NCI-H1436 treated with DMSO at 0.1 percent for 48 hours (cell line): Measurements from ENCODE around the gene MPRIP.

ENCODE experiments used
- DNase-seq: peaks from one replicate; lab custom pipeline; 2025; lab: John Stamatoyannopoulos, UW

Gene MPRIP

DNA sequence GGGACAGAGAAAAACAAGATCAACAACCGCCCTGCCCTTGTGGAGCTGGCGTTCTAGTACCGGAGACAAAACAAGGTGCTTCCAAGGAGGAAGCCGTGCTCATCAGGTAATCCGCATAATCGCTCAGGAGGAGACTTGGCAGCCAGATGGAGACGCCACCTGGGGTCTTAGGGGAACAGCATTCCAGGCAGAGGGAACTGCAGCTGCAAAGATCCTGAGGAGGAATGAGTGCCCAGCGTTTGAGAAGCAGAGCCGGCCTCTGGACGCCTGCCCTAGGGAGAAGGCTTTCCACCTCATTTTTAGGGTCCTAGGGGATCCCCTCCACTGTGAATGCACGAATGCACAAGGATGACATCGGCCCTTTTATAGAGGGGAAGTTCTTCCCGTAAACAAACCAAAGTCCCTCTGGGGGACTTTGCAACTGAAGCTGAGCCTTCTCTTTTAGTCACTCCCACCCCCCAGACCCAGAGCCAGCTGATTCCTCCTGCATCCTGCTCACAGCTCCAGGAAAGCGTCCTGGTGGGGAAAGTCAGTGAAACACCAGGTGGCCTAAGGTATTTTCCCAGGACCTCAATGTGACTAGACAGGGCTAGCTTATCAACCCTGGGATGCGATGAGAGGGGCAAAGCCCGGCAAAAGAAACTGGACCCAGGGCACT, 13.2 kb upstream of the MPRIP start:
- no peak for DNase-seq

DNA sequence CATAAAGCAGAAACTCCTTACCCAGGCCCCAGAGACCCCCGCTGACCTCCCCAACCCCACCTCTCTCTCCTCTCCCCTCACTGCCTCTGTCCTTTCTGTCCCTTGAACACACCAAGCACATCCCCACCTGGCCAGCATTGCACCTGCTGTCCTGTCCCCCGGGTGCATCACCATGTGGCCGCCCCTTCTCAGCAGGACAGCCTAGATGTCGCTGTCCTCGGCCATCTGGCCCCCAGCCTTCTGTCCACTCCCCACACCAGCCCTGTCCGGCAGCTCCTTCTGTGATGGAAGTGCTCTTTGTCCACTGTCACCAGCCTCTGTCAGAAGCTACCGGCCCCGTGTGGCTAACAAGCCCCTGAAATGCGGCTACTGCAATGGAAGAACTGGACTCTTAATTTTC, 12.3 kb upstream of the MPRIP start:
- no peak for DNase-seq

DNA sequence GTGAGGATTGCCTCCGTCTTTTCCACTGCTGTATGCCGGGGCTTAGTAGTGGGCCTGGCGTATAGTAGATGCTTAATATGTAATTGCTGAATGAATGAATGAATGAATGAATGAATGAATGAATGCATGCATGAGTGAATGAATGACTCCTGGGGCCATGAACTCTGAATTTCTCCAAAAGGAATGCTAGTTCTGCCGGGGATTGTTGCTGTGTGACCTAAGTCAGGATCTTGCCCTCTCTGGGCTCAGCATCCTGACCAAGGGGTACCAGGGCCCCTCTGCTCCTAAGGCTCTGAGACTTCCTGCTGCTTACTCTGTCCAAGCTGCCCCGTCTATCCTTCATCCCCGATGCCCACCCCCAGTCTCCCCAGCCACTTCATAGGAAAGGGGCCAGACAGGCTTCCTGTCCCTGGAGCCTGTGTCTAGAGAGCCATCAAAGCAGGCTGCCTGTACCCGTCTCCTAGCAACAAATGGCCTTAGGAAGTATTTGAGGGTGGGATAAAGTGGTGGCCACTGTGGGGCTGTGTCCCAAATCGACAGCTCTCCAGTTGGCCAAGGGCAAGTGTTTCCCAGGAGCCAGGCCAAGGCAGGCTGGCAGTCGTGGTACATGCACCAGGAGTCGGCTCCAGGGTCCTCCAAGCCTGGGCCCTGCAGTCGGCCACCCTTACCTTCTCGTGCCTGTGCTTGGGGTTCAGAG, 11.6 kb upstream of the MPRIP start:
- no peak for DNase-seq

DNA sequence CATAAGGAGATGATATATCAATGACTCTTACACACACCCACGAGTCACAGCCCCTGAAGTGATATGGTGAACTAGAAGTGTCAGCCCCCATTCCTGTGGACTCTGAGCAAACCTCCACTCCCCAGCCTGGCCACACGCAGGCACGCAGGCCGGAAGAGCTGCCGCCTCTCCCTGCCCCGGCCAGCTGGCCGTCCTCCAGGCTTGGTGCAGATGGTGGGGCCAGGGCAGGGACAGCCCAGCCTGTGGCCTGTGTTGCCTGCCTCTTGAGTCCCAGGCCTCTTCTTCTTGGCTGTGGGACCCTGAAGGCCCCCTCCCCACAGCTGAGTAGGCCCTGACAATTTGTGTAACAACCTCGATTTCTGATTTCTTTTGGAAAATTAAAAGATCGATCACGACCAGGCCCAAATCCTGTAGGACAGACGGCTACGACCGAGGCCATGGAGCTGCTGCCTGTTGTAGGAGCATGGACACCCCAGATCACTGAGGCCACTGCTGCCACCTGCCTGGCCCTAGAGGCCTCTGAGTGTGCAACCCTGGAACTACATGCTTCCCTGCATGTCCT, 10.0 kb upstream of the MPRIP start:
- no peak for DNase-seq

DNA sequence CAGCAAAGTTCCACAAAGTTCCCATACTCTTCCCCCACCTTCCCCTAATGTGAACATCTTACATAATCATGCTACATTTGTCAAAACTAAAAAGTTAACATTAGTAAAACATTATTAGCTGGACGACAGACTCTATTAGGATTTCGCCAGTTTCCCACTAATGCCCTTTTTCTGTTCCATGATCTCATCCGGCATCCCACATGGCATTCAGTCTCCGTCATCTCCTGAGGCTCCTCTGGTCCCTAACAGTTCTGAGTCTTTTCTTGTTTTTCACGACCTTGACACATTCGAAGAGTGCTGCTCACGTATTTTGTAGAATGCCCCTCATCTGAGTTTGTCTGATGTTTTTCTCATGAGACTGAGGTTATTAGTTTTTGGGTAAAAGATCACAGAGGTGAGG, 8.8 kb upstream of the MPRIP start:
- DNase-seq, result no peak

DNA sequence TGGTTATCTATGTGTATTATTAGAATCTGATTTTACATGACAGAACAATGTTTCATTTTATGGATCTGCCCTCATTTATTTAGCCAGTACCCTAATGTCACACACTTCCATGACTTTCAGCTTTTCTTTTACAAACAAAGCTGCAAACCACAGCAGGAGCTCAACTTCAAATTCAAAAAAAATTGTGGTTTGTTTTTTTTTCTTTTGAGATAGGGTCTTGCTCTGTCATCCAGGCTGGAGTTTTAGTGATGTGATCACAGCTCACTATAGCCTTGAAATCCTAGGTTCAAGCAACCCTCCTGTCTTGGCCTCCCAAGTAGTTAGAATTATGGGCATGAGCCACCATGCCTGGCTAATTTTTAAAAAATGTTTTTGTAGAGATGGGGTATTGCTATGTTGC, 8.2 kb upstream of the MPRIP start:
- DNase-seq, result no peak

DNA sequence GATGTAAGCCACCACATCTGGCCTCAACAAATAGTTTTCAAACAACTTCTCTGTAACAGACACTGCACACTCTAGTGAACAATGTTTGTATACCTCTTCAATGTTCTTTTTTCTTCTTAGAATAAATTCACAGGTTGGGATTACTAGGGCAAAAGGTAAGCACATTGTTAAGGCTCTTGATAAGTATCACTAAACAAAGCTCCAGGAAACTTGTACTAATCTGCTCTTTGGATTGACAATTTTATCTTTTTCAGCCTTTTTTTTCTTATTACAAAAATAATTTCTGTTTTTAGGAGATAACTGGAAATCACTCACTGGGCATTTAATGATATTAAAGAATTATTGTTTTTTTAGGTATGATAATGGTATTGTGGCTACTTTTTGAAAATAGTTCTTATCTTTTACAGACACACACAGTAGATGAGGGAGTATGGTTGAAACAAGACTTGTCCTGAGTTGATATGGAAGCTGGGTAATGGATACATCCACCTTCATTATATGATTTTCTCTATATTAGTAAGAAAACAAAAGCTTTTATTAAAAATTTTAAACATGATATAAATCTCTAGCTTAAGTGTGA, 7.7 kb upstream of the MPRIP start:
- DNase-seq, result no peak

DNA sequence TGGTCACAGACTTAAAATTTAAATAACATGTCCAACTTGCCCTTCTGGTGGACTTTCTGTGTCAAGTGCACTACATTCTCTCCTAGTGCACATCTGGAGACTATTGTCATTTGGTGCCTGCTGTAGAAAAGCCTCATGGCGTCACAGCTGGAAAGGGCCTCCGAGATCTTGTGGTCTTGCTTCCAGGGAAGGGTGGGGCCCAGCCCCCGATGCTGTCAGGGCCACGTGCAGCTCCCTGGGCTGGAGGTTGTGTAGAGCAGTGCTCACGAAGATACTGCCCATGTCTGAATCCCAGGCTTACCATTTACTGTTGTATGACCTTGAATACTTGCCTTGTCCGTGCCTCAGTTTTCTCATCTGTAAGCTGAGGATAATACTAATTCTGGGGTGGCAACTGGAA, 6.8 kb upstream of the MPRIP start:
- no peak for DNase-seq

DNA sequence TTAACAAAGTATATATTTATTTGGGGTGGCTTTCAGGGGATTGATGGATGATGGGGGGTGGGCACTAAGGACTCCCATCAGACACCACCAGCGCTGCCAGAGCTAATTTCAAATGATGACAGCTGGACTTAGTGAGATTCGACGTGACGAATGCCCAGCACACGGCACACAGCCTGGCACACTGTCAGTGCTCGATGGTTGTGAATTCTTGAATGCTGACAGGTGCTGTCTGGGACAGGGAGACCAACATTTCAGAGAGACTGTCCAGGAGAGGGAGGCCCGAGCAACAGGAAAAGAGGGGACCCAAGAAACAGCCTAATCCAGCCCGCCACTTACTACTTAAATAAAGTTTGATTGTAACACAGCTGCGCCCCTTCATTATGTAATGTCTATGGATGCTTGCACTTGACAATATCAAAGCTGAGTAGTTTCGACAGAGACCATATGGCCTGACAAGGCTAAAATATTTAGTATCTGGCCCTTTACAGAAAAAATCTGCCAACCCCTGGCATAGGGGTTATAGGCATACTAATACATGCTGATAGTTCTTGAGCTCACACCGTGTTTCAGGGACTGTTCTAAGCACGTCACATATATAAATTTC, 6.2 kb upstream of the MPRIP start:
- no peak for DNase-seq

DNA sequence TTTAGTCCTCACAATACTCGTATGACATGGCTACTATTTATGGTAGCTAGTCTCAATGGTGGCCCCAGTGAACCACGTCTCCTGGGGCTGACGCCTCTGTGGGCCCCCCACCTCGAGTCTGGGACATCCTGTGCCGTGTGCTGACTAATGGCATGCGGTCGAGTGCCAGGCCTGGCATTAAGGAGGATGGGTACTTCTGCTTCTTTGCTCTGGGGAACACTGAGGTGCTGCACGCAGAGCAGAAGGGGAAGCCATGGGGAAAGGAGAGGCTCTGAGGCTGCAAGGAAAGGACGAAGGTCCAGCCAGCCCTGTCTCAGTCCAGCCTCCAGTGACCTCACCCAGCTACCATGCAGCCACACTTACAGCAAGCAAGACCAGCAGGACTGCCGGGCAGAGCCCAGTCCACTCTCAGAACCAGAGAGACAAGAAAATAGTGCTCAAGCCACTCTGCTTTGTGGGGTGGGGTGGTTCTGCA, 5.7 kb upstream of the MPRIP start:
- DNase-seq, result no peak

DNA sequence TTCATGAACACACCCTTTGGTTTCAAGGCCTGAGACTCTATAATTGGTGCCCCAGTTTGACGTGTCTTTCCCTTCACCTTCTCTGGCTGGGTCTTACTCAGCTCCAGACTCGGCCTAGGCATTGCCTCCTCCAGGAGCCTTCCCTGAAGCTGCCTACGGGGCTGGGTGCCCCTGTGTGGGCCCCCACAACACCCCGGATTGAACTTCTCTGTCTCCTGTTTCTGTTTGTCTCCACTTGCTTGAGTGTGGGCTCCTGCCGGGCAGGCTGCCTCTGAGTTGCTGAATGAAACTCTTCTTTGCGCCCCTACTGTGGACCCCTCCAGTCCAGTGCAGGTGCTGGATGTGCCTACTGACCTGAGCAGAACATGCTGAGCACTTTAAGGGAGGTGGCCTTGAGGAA, 2.3 kb upstream of the MPRIP start:
- no peak for DNase-seq

DNA sequence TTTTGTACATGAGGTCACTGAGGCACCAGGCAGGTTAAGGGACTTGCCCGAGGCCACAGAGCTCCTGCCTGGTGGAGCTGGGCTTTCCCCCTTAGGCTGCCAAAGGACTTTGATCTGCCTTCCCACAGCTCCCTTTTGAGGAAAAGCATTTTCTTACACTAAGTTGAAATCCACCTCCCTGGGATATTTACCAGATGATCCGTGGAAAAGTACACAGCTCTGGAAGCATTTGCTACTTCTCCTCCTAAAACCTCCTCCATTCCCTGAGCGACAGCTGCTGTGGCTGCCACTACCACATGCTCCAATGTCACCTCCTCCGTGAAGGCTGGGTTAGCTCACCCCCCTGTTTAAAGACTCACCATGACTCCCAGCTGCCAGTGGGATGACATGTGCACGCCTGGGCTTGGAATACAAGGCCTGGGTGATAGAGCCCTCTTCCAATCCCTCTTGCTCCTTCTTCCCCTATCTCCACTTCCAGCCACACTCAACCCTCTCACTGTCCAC, 1.2 kb upstream of the MPRIP start:
- no peak for DNase-seq

DNA sequence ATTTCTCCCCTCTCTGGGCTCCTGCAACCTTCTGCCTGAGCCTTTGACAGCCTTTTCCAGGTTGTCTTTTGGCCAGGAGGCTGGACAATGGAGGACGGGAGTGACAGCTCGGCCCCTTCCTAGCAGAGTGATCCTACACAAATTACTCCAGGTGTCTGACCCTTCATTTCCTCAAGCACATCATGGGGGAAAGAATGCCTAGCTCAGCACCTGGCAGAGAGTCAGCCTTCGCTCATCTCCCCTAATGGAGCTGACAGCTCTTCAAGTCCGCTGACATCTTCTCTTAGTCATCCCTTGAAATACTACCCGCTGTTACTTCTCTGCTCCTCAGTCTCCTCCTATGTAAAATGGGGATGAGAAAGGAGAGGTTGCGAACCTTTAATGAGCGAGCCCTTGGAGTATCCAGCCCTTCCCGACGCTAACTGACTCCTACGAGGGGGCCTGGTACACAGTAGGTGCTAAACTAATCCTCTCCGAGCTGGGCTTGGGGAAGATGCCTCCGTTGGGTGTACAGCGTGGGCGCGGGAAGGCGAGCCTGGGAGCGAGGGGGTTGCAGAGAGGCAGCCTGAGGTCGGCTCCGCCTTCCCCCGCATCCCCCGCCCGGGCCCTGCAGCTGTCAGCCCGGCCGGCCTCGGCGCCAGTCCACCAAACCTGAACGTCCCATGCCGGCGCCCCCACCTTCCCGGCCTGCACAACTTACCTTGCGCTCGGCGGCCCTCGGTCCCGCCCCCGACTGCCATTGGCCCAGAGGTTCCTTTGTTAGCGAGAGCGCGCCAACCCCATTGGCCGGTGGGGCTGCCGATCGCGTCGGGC, 480 bp upstream of the MPRIP start:
- DNase-seq, result peak; percentile 85

DNA sequence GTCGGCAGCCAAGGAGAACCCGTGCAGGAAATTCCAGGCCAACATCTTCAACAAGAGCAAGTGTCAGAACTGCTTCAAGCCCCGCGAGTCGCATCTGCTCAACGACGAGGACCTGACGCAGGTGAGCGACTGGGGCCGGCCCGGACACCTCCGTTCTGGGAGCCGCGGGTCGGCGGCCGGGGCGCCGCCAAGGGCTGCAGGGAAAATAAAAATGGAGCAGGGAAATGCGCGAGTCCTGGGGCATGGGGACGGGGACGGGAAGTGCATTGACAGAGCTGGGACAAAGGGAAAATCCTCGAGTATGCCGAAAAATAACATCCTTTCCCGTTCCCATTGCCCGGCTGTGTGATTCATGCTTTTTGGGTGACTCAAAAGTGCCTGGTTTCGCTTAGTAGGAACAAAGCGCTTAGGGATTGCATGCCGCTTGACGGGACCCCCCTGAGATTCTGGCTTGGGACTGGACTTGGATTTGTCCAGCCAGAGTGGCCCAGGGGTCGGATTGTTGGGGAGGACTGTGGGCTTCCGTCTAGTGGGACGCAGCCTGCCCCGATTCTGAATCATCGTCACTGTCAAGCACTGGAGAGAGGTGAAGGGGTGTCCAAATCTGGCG, 699 bp downstream of the MPRIP start:
- DNase-seq, result no peak

DNA sequence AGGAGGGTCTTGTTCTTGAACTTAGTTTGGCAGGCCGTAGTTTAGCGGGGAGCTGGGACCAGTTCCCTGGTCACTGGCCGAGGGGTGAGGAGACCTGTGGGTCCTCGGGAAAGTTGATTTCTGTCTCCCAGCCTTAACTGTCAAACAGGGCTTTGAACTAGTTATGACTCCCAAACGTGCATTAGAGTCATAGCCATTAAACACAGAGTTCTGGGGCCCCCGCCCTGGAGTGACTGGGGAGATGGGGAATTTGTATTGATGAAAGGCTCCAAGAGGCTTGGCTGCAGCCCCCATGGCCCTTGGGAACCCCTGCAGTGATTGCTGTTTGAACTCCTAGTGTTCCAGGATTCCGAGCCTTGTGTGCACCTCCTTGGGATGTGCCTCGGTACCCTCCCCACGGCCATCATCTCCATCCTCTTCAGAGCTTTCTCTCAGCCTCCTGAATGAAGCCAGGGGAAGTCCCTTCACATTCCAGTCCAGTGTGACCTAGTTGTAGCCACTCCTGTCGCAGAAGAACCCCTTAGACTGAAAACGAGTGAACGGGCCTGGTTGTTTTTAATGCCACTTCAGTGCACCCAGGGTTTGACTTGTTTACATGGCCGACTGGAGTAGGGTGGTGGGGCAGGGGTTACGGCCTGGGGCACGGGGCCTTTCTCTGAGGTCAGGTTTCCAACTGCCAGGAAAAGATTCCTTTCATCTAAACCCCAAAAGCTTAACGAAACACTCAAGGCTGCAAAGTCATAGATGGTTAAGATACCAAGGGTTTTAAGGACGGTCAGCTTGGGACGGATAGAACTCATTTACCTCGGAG, 1.4 kb downstream of the MPRIP start:
- DNase-seq, result no peak

DNA sequence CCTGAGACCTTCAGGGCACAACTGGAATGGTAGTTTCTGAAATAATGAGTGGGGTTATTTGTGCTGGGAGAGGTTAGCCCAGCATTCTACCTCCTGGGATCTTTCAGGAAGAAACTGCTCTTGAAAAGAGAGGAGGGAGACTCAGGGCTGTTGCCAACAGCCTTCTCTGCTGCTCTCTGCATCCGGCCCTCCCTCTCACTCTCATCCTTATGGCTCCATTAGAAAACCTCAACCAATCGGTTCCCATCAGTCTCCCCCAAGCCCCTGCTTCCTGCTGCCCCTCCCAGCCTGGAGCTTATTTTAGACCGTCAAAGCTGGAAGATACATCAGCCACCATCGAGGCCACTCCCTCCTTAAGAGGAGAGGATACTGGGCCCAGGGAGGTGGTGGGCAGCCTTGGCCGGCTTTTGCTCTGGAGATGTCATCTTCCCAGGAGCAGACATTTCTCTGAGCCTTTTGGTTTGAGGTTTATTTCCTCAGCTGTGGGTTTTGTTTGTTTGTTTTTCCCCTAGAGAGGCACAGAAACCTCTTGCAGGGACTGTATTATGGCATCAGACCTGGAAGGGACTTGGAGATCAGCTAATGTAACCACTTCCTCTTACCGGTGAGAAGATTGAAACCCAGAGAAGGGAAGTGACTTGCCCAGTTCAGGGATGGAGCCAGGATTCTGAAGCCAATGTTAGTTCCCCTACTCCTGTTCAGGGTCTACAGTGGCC, 2.7 kb downstream of the MPRIP start:
- no peak for DNase-seq

DNA sequence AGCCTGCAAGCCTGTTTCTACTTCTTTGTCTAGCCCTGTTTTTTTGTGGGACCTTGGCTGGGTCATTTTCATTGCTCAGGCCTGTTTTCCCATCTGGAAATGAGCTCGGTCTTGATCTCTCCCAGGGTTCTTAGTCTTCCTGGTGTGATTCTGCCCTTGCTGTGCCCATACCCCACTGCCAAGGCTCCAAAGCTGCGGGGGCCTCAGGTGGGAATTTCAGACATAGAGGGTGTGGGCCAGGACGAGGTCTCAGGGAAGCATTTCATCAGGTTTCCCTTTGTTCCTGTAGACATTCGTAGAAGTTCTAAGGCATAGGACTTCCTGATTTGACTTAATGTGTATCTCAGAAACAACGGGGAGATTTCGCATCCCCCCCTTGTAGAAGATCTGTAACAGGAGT, 5.8 kb downstream of the MPRIP start:
- DNase-seq, result no peak

DNA sequence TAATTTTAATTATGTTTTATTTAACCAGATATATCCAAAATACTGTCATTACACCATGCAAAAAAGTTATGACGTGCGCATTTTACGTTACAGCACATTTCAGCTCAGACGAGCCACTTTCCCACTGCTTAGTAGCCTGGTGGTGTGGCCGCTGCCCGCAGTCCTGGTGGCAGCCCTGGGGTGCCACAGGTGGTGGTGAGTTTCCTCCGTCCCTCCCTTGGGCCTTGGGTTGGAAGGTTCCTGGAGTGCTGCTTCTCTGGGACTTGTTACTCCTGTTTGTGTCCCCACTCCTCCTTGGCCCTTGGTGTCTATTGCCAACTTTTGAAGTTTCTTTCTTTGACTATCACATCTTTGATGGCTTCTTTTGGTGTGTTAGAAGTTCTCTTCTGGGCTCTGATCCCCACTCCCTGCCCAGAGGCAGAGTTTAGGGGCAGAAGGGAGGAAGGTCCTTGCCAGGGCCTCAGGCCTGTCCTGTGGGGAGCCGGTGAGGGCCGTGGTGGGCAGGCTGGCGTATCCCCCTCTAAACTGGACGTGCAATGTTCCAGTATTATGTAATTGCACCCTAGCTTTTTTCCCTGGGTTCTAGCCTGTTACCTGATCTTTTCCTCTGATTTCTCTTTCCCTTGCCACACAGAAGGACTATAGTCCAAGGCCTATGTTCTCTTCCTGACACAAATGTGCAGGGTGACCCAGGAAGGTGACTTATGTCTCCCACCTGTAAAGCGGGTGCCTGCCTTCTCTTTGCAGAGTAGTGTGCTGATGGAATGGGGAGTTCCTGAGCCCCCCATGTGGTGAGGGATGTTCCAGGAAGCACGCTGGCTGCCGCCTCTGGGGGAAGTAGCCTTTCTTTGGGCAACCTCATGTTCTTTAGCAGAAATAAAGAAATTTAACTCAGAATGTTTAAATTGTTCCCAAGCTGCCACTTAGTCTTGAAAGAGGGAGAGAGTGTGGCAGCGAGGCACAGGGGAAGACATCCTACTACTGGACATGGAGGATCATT, 8.4 kb downstream of the MPRIP start:
- DNase-seq, result no peak

DNA sequence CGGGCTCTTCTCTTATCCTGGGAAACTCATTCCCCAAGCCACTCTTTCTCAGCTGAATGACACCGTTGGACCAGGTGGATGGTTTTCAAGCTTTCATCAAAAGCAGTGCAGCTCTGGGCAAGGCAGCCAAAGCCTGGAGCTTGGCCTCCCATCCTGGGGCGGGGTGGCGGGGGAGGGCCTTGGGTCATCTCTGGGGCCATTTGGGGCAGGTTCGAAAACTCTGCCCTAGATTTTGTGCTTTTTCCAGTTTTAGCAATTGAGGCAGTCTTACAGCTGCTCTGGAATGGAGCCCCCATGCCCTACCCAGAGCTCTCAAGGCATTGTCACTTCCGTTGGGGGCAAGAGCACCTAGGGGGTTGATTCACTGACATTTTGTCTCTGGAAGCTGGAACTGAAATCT, 9.1 kb downstream of the MPRIP start:
- no peak for DNase-seq
